Smooth muscle cell (in vitro differentiated cells): ENCODE results near the gene HRCT1. TPM values are rescaled to one million over a fixed set of nuclear protein-coding genes. Genes with fewer than 3 reads are reported as not detected.
A peak's percentile ranks its signal among the peaks of the same experiment; 100 is the strongest.

Source experiments
- DNase-seq: peaks from one replicate; lab custom pipeline; 2025; ENCODE audit not compliant: unreplicated experiment; lab: John Stamatoyannopoulos, UW
- H2AFZ ChIP-seq: fragments of 200-600 bp; sonication (generic); 2 replicates; pipeline ENCODE4 v1.6.0; 2016; ENCODE audit warnings: antibody characterized with exemption, low read depth, mild to moderate bottlenecking
- H3F3A ChIP-seq: fragments of 200-600 bp; sonication (generic); 2 replicates; pipeline ENCODE4 v1.6.0; 2017; ENCODE audit warnings: antibody characterized with exemption, low read depth
- H3K27ac ChIP-seq: fragments of 200-600 bp; sonication (generic); 2 replicates; pipeline ENCODE4 v1.5.1; 2016; ENCODE audit warnings: low read depth, mild to moderate bottlenecking
- H3K27me3 ChIP-seq: fragments of 200-600 bp; sonication (generic); 2 replicates; pipeline ENCODE4 v1.6.1; 2016; ENCODE audit warnings: low read depth, mild to moderate bottlenecking
- H3K36me3 ChIP-seq: fragments of 200-600 bp; sonication (generic); 2 replicates; pipeline ENCODE4 v1.5.1; 2016; ENCODE audit warnings: low read depth
- H3K4me1 ChIP-seq: fragments of 200-600 bp; sonication (generic); 2 replicates; pipeline ENCODE4 v1.5.1; 2016; ENCODE audit warnings: low read depth
- H3K4me2 ChIP-seq: fragments of 200-600 bp; sonication (generic); 2 replicates; pipeline ENCODE4 v1.6.0; 2016; ENCODE audit warnings: mild to moderate bottlenecking
- H3K4me3 ChIP-seq: fragments of 200-600 bp; sonication (generic); 2 replicates; pipeline ENCODE4 v1.5.1; 2016; ENCODE audit warnings: mild to moderate bottlenecking
- H3K79me2 ChIP-seq: fragments of 200-600 bp; sonication (generic); 2 replicates; pipeline ENCODE4 v1.6.0; 2016; ENCODE audit warnings: low read depth, mild to moderate bottlenecking
- H3K9ac ChIP-seq: fragments of 200-600 bp; sonication (generic); 2 replicates; pipeline ENCODE4 v1.6.0; 2016; ENCODE audit warnings: low read depth
- H3K9me3 ChIP-seq: fragments of 200-600 bp; sonication (generic); replicated peaks from 2 replicates; pipeline ENCODE4 v1.5.1; 2016; ENCODE audit warnings: low read depth
- H4K20me1 ChIP-seq: fragments of 200-600 bp; sonication (generic); 2 replicates; pipeline ENCODE4 v1.6.0; 2016; ENCODE audit warnings: low read depth
- WGBS: methylation state at CpG from one replicate; pipeline ENCODE4 v1.1.7; 2016; ENCODE audit warnings: low lambda C conversion rate; 5-methylcytosine and 5-hydroxymethylcytosine counted together
- polyA plus RNA-seq: library from polyadenylated mRNA; unstranded; fragments of >200 nt; fragmentation: Nextera tagmentation; extraction: Ambion mirVana; gene quantifications from 2 replicates; pipeline ENCODE4 v1.2.1, GENCODE V29; 2016
- total RNA-seq: library from RNA; depleted of rRNA; stranded (reverse); fragments of >200 nt; gene quantifications from 2 replicates; pipeline ENCODE4 v1.2.3, GENCODE V29; 2014
- TF ChIP-seq, protein P1 (sequence below): fragments of 200-600 bp; sonication (generic); IDR thresholded peaks from 2 replicates; pipeline ENCODE4 v1.5.1; 2017; ENCODE audit warnings: borderline replicate concordance, mild to moderate bottlenecking, antibody characterized with exemption; ENCODE audit not compliant: insufficient read depth, poor library complexity, severe bottlenecking

The HRCT1 gene
- total and polyA plus RNA-seq, 2 experiments from 2014 or later = 0.45 TPM; not detected in 1

DNA sequence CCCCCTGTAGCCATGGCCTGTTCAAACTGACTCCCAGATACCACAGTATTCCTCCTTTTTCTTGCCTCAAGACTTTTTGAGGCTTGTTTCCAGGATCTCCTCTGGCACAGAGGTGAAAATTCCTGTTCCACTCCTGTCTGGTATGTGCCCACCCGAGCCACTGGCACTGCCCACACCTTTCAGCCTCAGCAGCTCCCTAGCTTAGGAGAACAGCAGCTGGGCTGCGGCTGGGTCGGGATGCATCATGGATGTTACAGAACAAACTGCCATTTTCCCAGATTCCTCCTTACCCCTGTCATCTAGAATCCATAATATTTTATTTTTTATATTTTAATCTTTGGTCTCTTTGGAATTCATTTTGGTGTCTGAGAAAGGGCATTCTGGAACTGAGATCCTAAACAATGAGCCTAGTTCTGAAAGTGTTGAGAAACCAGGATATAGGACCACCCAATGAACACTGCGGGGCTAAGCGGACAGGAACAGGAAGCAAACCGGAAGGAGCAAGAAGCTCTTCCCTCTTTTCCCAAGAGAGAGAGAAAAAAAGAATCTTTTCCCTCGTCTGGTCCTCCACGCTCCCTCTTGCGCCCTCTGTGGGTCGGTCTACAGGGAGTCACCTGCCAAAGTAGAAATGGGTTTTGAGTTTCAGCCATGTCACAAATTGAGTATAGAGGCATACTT, 39.5 kb downstream of the HRCT1 start:
- Histone ChIP-seq H4K20me1 (no peaks in the 10 kb centered on the region), H3K27me3 (no peaks in the 10 kb centered on the region), H3F3A (no peaks in the 10 kb centered on the region), H3K9ac (peak overlapping the region; percentile 22), H3K4me3 (peak overlapping the region; percentile 53), H3K36me3 (no peaks in the 10 kb centered on the region), H2AFZ (peak overlapping the region; percentile 76), H3K4me1 (no peaks in the 10 kb centered on the region), H3K4me2 (peak overlapping the region; percentile 92), H3K79me2 (no peaks in the 10 kb centered on the region), H3K9me3 (no peaks in the 10 kb centered on the region), H3K27ac (no peak overlapping the region)
- peak; percentile 23 for DNase-seq
- 26% methylated on average over 10 of the region's 10 CpGs for WGBS
- TF ChIP-seq, protein P1, sequence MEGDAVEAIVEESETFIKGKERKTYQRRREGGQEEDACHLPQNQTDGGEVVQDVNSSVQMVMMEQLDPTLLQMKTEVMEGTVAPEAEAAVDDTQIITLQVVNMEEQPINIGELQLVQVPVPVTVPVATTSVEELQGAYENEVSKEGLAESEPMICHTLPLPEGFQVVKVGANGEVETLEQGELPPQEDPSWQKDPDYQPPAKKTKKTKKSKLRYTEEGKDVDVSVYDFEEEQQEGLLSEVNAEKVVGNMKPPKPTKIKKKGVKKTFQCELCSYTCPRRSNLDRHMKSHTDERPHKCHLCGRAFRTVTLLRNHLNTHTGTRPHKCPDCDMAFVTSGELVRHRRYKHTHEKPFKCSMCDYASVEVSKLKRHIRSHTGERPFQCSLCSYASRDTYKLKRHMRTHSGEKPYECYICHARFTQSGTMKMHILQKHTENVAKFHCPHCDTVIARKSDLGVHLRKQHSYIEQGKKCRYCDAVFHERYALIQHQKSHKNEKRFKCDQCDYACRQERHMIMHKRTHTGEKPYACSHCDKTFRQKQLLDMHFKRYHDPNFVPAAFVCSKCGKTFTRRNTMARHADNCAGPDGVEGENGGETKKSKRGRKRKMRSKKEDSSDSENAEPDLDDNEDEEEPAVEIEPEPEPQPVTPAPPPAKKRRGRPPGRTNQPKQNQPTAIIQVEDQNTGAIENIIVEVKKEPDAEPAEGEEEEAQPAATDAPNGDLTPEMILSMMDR = peak; percentile 86

DNA sequence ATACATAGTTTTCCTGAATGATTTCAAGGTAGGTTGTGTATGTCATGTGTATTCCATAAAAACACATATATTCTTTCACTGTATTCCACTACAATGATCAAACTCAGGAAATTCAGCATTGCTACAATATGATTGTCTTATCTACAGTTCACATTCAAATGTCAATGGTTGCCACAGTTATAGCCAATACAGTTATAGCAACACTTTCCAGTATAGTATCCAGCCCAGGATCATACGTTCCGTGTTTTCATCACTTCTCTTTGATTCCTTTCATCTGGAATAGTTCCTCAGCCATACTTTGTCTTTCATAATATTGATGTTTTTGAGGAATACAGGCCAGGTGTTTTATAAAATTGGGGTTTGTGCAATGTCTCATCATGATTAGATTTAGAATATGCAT, 42.4 kb downstream of the HRCT1 start:
- TF ChIP-seq, protein P1 = no peak
- Histone ChIP-seq H2AFZ (no peak overlapping the region), H3K9me3 (no peaks in the 10 kb centered on the region), H3K9ac (no peak overlapping the region), H3K79me2 (no peaks in the 10 kb centered on the region), H3K27me3 (no peaks in the 10 kb centered on the region), H3K27ac (no peak overlapping the region), H3F3A (no peaks in the 10 kb centered on the region), H3K4me3 (no peak overlapping the region), H4K20me1 (no peaks in the 10 kb centered on the region), H3K4me2 (no peak overlapping the region), H3K4me1 (no peaks in the 10 kb centered on the region), H3K36me3 (no peaks in the 10 kb centered on the region)
- WGBS = 98% methylated on average over 2 of the region's 2 CpGs
- no peak for DNase-seq

DNA sequence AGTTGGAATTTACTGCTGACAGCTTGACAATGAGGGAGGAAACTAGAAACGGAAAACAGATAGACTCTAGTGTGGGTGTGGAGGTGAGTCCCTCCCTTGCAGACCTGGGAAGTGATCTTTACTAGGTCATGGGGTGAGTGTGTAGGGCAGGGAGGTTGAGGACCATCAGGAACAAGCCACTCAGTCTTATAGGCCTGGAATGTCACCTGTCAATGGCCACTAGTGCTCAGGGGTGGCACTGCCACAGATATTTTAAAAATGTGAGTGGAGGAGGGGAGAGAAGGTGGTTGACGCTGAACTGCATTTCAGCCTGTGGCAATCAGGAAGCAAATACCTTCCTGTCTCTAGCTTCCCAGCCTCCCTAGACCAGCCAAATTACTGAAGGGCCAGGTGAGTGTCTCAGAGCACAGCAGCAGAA, 42.9 kb downstream of the HRCT1 start:
- H3F3A ChIP-seq = no peaks in the 10 kb centered on the region
- H3K79me2 ChIP-seq = no peaks in the 10 kb centered on the region
- H3K27me3 ChIP-seq = no peaks in the 10 kb centered on the region
- no peak for DNase-seq
- no peaks in the 10 kb centered on the region for H3K36me3 ChIP-seq
- H3K9ac ChIP-seq = no peak overlapping the region
- TF ChIP-seq, protein P1 = no peak
- no peak overlapping the region for H3K4me3 ChIP-seq
- H3K4me2 ChIP-seq = no peak overlapping the region
- WGBS = 25% methylated on average over 2 of the region's 2 CpGs
- no peaks in the 10 kb centered on the region for H3K4me1 ChIP-seq
- H3K9me3 ChIP-seq = no peaks in the 10 kb centered on the region
- no peak overlapping the region for H2AFZ ChIP-seq
- no peaks in the 10 kb centered on the region for H4K20me1 ChIP-seq
- H3K27ac ChIP-seq = no peak overlapping the region

DNA sequence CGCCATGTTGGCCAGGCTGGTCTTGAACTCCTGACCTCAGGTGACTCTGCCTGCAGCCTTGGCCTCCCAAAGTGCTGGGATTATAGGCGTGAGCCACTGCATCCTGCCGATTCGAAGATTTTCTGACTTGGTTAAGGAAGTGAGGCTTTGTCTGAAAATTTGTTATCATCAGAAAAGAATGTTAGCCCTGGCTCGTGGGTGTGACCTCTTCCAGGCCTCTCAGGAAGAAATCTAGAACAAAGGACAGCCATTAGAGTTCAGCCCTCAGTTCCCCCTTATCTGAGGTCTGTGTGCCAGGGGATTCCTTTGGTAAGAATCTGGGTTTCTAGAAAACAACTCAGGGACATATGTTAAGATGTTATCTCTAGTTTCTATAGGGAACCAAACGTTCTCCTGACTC, 45.7 kb downstream of the HRCT1 start:
- H3K9me3 ChIP-seq = no peaks in the 10 kb centered on the region
- H3K9ac ChIP-seq = no peak overlapping the region
- no peaks in the 10 kb centered on the region for H4K20me1 ChIP-seq
- H3K27ac ChIP-seq = no peak overlapping the region
- no peak overlapping the region for H3K4me2 ChIP-seq
- TF ChIP-seq, protein P1 = no peak
- no peaks in the 10 kb centered on the region for H3K4me1 ChIP-seq
- no peak overlapping the region for H3K4me3 ChIP-seq
- 40% methylated on average over 6 of the region's 6 CpGs for WGBS
- no peaks in the 10 kb centered on the region for H3K79me2 ChIP-seq
- H2AFZ ChIP-seq = no peak overlapping the region
- DNase-seq = no peak
- no peaks in the 10 kb centered on the region for H3K36me3 ChIP-seq
- no peaks in the 10 kb centered on the region for H3K27me3 ChIP-seq
- H3F3A ChIP-seq = no peaks in the 10 kb centered on the region
